NCI-H1105 (cell line): Measurements from ENCODE around the gene MKRN2OS.
"Not testable (repeated sequence)": the region's sequence is repeated elsewhere in the genome, so short reads cannot be mapped to it uniquely, and the experiment has no call there.

Experiments
- DNase-seq: peaks from one replicate; lab custom pipeline; 2025; lab: John Stamatoyannopoulos, UW

Gene MKRN2OS

DNA sequence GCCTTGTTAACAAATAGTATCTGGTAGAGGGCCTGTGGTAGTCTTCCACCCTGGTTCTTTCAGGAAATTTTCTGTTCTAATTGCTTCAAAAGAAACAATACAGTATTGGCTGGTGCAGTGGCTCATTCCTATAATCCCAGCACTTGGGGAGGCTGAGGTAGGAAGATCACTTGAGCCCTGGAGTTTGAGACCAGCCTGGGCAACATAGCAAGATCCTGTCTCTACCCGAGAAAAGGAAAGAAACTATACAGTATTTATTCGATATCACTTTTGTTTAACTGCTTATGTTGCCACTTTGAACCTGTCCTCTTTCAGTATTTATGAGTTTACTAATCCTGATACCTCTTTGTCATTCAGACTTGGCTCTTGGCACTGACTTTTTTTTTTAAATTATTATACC is 16.1 kb upstream of the MKRN2OS start:
- no peak for DNase-seq

DNA sequence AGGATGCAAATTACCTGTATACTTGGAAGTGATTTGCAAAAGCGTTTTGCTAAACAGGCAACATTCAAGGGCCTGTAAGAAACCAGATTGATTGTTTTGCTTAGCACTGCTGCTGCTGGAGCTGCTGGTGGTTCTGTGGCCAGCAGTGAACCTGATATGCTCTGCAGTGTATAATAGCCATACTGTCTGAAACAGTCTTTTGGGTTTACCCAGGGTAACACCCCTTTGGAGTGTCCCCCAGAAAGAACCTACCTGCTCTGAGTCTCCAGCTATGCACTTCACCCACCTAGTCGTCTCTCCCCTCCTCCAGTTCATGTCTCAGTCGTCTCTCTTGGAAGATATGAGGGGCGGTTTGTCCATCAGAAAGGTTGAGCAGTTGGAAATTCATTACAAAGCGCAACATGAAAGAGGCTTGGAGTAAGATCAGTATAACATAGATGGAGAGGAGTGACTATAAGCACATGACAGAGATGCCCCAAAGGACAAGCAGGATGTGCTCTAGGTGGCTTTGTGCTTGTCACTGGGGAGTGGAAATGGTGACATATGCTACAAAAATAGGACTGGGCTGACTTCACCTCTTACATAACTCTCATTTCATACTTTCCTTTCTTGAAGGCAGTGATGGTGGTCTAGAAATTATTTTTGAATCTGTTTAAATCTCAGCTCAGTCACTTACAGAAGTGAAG is 15.3 kb upstream of the MKRN2OS start:
- DNase-seq: no peak

DNA sequence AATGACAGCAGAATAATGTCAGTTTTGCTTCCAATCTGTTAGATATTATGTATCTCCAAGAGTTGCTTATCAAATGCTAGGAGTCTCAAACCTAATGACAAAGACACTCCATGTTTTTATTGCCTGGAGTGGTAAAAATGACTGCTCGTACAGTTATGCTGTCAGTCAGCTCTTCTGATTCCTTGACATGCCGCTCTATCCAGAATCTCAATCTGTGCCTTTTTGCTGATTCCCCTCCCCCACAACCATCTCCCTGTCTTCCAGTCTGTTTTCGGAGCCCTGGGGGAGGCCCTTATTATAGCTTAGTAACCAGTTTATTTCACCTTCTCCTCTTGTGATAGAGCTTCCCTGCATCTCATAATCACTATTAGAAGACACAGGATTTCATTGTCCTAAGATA is 14.2 kb upstream of the MKRN2OS start:
- no peak for DNase-seq

DNA sequence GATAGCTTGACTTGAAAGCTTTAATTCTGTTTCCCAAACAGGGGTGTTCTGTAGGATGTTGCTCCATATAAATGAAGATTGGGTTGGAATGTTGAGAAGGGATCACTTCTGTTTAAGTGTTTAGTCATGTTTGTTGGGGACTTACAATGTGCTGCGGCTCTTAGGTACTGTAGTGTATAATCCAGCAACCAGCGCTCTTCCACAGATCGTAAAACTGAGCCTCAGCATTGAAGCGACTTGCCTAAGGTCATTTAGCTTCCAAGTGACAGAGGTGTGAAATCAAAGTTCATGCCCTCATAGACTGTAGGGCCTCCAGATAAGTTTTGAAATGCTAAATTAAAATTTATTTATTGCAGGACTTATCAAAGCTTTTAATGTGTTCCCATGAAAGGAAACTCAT is 13.4 kb upstream of the MKRN2OS start:
- DNase-seq: no peak

DNA sequence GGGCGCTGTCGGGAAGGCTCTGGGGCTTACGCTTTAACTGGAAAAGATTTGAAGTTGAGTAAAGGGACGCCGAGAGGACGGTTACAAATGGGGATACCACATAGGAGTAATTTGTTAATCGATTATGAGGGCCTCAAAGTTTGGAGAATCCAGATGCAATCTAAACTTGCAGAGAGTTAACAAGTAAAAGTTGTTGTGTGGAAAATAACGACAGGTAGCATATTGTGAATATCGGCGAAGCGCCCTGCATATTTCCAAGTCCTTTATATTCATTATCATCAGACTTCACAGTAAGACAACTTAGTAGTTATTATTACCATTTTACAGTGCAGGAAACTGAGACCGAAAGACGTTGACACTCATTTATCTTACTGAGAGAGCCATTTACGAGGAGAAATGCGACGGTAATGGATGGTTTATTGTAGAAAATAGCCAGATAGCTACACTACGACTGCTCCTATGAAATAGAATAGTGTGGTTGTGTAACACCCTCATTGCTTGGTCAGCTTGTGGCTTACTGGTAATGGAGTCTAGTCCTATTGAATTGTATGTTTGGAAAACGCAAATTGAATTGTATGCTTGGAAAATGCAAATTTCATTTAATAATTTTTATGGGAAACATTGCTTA is 12.3 kb upstream of the MKRN2OS start:
- DNase-seq: no peak

DNA sequence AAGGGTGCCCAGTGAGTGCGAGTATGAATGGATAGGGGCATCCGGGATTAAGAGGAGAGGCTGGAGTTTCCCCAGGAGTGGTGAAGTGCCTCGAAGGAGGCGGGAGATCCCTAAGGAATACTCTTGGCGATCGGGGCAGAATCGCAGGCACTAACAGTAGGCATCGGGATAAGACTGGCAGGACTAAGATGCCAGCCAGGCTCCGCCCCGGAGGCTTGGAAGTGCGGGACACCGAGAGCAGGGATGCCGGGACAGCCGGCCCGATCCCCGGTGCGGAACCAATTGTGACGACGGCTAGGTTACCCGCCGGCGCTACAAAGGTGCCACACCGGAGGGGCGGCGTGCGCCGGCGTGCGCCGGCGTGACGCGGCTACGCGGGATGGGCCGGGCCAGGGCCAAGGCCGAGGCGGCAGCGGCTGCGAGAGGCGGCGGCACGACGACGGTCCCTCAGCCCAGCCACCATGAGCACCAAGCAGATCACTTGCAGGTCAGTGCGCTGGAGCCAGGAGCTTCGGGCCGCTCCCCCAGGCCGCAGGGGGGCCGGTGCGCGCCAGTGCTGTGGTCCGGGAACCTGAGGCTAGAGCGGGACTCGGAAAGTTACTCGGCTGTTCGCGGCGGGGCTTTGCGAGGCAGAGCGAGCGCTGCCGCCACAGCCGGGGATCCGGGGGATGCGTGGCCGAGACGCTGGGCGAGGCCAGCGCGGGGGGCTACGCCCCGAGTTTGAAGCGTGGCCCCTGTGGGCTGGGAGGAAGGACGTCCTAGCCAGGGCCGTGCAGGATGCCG is 11.6 kb upstream of the MKRN2OS start, which contains the start of gene MKRN2:
TSS of gene MKRN2 (plus strand) at position 398 of the 783 bp plus-strand sequence. CDS start at position 462, 64 bp downstream.
- DNase-seq: peak; percentile 58

DNA sequence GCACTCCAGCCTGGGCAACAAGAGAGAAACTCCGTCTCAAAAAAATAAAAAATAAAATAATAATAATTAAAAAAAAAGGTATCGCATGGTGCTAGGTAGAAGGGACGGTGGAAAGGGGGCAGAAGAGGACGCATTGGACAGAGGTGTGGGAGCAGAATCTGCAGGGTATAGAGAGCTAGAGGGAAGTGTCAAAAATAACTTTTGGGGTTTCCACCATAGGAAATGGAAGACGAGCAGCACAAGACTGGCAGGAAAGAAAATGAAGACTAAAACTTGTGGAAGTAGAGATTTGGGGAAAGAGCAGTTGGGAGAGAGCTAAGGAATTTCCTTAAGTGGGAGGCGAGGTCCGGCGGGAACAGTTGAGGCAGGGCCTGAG is 11.0 kb upstream of the MKRN2OS start:
- no peak for DNase-seq

DNA sequence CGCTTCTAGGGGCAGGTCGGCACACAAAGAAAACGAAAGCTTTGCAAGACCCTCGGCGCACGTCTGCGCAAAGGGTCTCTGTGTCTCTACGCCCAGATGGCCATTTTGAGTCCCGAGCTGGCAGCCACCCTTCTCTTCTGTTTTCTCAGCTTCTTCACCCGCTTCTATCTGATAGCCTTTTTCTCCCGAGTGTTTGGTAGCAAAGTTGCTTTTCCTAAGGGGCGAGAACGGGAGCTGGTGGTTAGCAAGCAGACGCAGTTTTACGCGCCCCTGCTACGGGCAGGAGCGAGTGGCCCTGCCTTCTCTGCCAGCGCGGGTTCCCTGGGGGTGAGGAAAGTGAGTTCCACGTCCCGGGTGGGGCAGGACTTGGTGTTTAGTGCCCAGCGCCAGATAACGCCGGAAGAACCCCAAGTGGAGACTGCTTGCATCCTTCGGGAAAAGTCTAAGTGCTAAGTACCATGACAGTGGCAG is 8.7 kb upstream of the MKRN2OS start:
- peak; percentile 3 for DNase-seq

DNA sequence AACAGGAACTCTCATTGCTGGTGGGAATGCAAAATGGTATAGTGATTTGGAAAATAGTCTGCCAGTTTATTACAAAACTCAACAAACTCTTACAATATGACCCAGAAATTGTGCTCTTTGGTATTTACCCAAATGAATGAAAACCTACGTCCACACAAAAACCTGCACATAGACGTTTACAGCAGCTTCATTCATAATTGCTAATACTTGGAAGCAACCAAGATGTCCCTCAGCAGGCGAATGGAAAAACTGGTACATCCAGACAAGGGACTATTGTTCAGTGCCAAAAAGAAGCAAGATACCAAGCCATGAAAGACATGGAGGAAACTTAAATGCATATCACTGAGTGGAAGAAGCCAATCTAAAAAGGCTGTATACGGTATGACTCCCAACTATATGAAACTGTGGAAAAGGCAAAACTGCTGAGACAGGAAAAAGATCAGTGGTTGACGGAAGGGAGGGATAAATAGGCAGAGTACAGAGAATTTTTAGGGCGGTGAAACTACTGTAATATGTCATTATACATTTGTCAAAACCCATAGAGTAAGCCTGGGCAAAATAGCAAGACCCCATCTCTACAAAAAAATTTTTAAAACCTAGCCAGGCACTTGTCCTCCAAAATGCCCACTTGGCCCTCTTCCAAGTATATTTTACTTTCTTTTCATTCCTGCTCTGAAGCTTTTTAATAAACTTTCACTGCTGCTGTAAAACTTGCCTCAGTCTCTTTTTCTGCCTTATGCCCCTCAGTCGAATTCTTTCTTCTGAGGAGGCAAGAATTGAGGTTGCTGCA is 4.9 kb upstream of the MKRN2OS start:
- no peak for DNase-seq

DNA sequence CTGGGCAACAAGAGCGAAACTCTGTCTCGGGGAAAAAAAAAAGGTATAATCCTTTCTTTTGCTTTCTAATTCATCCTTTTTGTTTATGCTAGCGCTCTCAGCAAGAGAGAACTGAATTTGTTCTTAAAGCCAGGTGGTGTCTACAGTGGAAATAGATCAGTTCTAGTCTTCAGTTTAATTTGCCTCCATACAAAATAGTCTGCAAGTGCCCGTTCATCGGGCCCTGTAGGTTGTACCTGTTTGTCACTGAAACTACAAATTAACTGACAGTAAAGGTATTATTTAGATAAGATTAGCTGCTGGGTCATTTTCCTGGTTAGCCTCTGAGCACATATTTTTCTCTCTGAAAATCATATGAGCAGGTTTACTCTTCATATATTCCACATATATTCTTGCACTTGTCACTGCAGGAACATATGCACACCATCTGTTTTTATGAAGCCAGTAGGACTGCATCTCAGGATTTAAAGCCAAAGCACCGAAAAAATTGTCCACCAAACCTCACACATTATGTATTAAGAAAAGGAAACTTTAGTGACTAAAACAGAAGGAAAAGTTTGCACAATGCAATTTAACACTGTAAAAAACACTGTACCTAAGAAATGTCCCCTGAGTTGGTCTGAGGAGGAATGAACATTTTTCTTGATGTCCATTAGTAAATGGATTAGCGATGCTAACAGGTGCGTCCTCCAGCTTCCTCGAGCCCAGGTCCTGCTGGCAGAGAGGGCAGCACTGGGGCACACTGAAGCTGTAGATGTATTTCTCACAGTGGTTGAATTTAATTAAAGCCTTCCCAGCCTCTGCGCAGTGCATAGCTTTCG is 437 bp downstream of the MKRN2OS start:
- no peak for DNase-seq

DNA sequence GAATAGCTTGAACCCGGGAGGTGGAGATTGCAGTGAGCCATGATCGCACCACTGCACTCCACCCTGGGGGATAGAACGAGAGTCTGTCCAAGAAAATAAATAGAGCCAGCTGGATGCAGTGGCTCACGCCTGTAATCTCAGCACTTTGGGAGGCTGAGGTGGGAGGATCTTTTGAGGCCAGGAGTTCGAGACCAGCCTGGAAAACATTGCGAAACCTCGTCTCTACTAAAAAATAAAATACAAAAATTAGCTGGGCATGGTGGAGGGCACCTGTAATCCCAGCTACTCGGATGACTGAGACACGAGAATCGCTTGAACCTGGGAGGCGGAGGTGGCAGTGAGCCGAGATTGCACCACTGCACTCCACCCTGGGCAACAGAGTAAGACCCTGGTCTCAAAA is 1.8 kb downstream of the MKRN2OS start:
- not testable (repeated sequence) for DNase-seq

DNA sequence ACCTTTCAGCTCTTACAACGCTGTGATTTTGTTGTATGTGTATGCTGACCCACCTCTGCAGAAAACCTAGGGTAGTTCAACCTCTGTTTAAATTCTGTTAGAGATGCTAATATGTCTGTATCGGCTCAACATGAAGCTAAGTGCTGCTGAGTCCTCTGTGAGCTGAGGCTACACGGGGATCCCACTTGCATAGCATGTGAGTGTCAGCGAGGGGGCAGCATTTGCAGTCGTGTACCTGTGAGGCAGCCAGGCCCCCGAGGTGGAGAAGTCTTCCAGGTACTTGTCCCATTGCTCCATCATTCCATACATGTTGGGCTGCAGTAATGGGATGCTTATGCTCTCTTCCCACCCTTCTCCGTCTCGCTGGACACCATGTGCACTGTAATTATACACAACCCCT is 3.7 kb downstream of the MKRN2OS start:
- DNase-seq: no peak

DNA sequence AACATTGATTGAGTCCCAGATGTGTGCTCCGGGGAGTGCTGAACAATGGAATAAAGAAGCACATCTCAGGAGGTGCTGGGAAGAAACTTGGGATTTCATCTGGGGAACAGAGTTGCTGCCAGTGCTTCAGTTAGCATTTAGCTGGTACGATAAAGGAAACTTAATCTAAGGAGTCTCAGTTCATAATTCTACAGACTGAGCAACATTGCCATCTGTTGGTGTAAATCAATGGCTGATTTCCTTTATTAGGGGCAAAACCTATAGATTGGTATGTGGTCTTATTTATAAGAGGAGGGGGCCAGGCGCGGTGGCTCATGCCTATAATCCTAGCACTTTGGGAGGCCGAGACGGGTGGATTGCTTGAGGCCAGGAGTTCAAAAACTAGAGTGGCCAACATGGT is 8.9 kb downstream of the MKRN2OS start:
- no peak for DNase-seq

DNA sequence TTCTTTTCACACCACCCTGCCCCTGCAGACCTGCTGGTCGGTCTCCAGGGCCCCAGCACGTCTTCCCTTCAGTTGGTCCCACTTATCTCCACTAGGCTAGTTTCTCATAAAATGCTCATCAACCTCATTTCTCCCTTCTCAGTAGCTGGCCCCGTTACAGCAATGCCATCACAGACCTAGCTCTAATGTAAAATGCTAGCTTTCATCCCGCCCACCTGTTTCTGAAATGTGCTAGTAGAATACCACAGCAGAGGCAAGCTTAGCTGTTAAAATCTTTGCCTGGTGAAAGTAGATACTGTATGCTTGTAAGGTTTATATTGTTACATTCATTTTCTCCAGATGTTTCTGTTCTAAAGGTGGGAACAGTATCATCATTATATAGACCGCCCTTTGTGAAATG is 13.1 kb downstream of the MKRN2OS start:
- DNase-seq: no peak

DNA sequence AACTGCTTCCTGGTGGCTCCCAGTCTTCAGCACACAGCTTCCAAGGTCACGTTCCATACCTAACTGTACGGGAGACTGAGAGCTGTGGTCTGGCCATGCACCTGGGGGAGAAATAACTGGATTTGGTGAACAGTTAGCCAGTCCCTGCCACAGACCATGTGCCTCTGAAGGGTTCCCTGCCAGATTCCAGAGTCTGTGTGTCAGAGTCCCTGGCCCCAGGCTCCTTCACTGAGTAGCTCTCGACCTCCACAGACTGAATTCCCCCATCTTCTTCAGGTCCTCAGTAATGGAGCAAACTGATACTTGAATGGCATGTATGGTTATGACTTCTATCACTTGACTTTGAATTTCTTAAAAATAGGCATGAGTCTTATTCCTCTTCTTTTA is 17.5 kb downstream of the MKRN2OS start:
- DNase-seq: no peak

DNA sequence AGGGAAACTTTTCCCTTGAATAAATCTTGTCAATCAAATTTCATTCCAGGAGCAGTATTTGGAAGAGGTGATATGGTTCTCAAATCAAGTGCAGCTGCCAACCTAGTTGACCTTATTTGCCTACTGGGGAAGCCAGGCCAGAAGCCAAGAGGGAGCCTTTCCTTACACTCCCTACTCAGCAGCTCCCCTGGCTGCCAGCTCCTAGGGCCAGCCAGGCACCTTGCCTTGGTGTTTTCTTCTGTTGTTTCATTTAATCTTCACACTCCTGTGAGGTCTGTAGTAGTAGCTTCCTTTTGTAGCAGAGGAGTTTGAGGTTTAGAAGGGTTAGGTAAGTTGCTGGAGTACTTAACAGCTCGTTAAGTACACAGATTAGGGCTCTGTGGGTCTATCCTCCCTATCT is 22.6 kb downstream of the MKRN2OS start:
- no peak for DNase-seq

DNA sequence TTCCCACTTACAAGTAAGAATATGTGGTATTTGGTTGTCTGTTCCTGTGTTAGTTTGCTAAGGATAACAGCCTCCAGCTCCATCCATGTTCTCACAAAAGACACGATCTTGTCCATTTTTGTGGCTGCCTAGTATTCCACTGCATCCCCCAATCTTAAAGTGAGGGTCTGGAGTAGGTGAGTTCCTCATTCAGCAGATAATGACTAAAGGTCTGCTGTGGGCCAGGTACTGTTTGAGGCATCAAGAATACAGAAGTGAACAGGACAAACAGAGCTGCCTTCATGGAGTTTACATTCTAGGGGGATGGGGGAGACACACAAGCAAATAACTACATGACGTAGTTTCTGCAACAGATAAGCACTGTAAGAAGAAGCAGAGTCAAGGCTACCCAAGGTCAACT is 24.3 kb downstream of the MKRN2OS start:
- no peak for DNase-seq

DNA sequence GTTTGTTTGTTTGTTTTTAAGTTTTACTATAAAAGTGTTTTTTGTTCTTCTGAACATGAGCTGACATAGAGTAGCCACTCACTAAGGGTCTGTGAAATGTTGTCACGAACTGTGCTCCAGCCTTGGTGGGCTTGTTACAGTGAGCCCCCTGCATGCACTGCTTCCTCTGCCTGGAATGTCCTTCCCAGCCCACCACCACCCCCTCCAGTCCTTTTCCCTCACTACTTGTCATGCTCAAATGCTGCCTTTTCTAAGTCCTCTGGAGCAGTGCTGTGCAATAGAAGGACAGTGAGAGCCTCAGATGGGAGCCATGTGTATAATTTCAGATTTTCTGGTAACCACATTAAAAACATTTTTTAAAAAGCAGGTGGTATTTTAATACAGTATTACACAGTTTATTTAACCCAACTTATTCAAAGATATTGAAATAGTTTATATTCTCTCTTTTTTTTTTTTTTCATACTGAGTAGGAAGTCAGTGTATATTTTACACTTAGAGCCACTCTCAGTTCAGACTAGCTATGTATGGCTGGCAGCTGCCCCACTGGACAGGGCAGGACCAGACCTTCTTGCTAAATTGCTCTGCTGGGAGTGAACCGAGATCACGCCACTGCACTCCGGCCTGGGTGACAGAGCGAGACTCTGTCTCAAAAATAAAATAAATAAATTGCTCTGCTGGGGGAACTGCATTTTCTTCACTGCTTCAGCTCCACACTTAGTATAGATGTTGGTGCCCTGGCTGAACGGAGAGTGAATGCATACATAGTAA is 26.9 kb downstream of the MKRN2OS start:
- no peak for DNase-seq

DNA sequence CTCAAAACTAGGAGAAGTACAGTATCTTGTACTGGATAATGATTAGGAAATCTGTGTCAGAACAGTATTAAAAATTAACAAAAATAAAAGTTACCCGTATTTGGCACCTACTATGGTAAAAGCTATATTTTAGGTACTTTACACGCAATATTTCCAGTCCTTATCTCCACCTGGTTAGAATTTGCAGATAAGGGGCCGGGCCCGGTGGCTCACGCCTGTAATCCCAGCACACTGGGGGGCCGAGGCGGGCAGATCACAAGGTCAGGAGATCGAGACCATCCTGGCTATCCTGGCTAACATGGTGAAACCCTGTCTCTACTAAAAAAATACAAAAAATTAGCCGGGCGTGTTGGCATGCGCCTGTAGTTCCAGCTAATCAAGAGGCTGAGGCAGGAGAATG is 28.4 kb downstream of the MKRN2OS start:
- no peak for DNase-seq

DNA sequence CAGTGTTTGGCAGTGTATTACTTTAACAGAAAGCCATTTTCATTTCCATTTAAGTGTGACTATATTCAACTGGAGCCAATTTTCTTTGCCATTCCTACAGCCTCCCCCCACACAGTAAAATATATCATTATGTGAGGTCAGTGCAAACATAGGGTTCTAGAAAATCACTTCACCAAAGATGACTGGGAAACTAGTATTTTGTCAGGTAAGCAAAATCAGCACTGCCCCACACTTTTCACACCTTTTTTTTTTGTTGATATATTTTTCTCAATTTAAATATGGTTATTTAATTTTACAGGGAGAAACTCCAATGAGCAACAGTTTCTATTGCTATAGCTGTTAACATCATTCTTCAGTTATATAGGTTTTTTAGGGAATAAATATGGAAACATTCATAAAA is 29.7 kb downstream of the MKRN2OS start:
- no peak for DNase-seq
